Endothelial cell of umbilical vein (primary cell): ENCODE results near the gene SKAP1.

Source experiments
- CTCF ChIP-seq, 2 donors: IDR thresholded peaks; 1 replicate in 1 of 2; 2 replicates in 1 of 2; pipeline ENCODE4 v1.5.1; 2011; ENCODE audit warnings: low read length in 2 of 2, mild to moderate bottlenecking in 2 of 2, moderate library complexity in 2 of 2, control low read depth in 1 of 2, inconsistent platforms in 1 of 2, low read depth in 1 of 2; ENCODE audit not compliant: insufficient read depth in 1 of 2; ENCODE audit errors: extremely low read depth in 1 of 2
- EZH2 ChIP-seq: IDR thresholded peaks from 2 replicates; pipeline ENCODE4 v1.6.1; 2012; ENCODE audit warnings: borderline replicate concordance, low read depth, mild to moderate bottlenecking, moderate library complexity, low read length, inconsistent platforms; ENCODE audit not compliant: severe bottlenecking
- GATA2 ChIP-seq: IDR thresholded peaks from 2 replicates; pipeline ENCODE4 v1.7.0; 2011; ENCODE audit warnings: low read depth, mild to moderate bottlenecking, moderate library complexity, mixed read lengths, low read length; ENCODE audit not compliant: insufficient read length, insufficient read depth
- JUN ChIP-seq: IDR thresholded peaks from 2 replicates; pipeline ENCODE4 v1.6.1; 2011; ENCODE audit warnings: borderline replicate concordance, low read depth; ENCODE audit not compliant: insufficient read length, insufficient read depth
- MYC ChIP-seq: IDR thresholded peaks from one replicate; pipeline ENCODE4 v1.6.1; 2011; ENCODE audit warnings: mild to moderate bottlenecking, low read depth, low read length
- POLR2A ChIP-seq: IDR thresholded peaks from 2 replicates; pipeline ENCODE4 v1.6.1; 2012; ENCODE audit warnings: low read depth, mild to moderate bottlenecking, control low read depth, low read length
- POLR2AphosphoS5 ChIP-seq: IDR thresholded peaks from 2 replicates; pipeline ENCODE4 v1.6.1; 2012; ENCODE audit warnings: low read depth, mild to moderate bottlenecking, control low read depth, low read length, moderate library complexity; ENCODE audit not compliant: insufficient read depth
- TF ChIP-seq, protein P1 (sequence below): IDR thresholded peaks from 2 replicates; pipeline ENCODE4 v1.6.1; 2011; ENCODE audit not compliant: insufficient read depth, insufficient read length

DNA sequence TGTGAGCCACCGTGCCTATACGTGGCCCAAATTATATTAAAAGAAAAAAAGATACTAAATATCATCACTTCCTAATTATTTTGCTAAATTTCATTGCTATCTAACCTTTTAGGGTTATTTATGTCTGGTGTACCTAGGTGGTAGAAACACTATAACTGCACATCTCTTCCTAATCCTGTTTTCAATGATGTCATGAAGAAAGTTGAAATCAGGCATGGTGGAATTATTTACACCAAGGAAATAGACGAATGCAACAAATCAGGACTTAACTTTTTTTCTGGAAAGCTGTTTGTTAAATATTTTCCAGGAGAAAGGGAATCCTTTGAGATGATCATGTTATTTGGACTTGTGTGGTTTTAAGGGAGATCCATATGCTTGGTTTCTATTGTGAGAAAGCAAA is 39.2 kb upstream of the SKAP1 start:
- TF ChIP-seq EZH2: no peak
- TF ChIP-seq CTCF (IDR thresholded peaks at IDR 0.05; ENCODE audit: extremely low read depth in 1 of 2, insufficient read depth in 1 of 2, low read depth in 1 of 2, low read length in 2 of 2): no peak
- TF ChIP-seq POLR2A: no peak
- TF ChIP-seq POLR2AphosphoS5: no peak
- no peak for TF ChIP-seq GATA2
- TF ChIP-seq JUN: no peak
- TF ChIP-seq, protein P1, sequence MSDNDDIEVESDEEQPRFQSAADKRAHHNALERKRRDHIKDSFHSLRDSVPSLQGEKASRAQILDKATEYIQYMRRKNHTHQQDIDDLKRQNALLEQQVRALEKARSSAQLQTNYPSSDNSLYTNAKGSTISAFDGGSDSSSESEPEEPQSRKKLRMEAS: no peak
- no peak for TF ChIP-seq MYC
